Head of caudate nucleus (tissue), 42 donors: Measurements from ENCODE around the gene RABGAP1L.

Source experiments
- DNase-seq, 42 donors: peaks; one replicate each; pipeline versions ENCODE4 v3.0.0 to v3.0.0-alpha.2; 2020 to 2021; ENCODE audit warnings: mixed read lengths in 7 of 42
- intact Hi-C: fragments of 100-400 bp; cut with DNase I; formaldehyde crosslinking; loops from one replicate; pipeline ENCODE4 v1.15.0; 2022

The RABGAP1L gene

GRCh38 chr1:174189428-174190062 lies 30.2 kb downstream of the RABGAP1L start:
- no peak for DNase-seq
- intact Hi-C loops: no loop called here

GRCh38 chr1:174190691-174191199 lies 31.4 kb downstream of the RABGAP1L start:
- no peak for DNase-seq
- intact Hi-C loops: no loop called here

- no peak for DNase-seq
- intact Hi-C loops: no loop called here
These were observed 32.1 kb downstream of the RABGAP1L start for GRCh38 chr1:174191349-174191862.

- no peak for DNase-seq
These were observed 35.1 kb downstream of the RABGAP1L start for GRCh38 chr1:174194461-174194860.

GRCh38 chr1:174197088-174197487 lies 37.8 kb downstream of the RABGAP1L start:
- intact Hi-C loops: no loop called here
- DNase-seq: no peak

More at GRCh38 chr1:174194461-174194860, 35.1 kb downstream of the RABGAP1L start:
- intact Hi-C loops: no loop called here

GRCh38 chr1:174197547-174197946 lies 38.2 kb downstream of the RABGAP1L start:
- intact Hi-C loops: no loop called here
- DNase-seq: no peak

- DNase-seq: no peak
- intact Hi-C loops: no loop called here
These were observed 38.9 kb downstream of the RABGAP1L start for GRCh38 chr1:174198202-174198601.

- intact Hi-C loops: no loop called here
- DNase-seq: no peak
These were observed 41.4 kb downstream of the RABGAP1L start for GRCh38 chr1:174200746-174201145.

GRCh38 chr1:174204697-174205308 lies 45.5 kb downstream of the RABGAP1L start:
- no peak for DNase-seq
- intact Hi-C loops: no loop called here

GRCh38 chr1:174206148-174206836 lies 47.0 kb downstream of the RABGAP1L start:
- intact Hi-C loops: no loop called here
- DNase-seq: no peak

GRCh38 chr1:174209347-174210187 lies 50.2 kb downstream of the RABGAP1L start:
- no peak for DNase-seq
- intact Hi-C loops: no loop called here

GRCh38 chr1:174211486-174211885 lies 52.2 kb downstream of the RABGAP1L start:
- DNase-seq: no peak
- intact Hi-C loops: no loop called here

- intact Hi-C loops: no loop called here
- no peak for DNase-seq
These were observed 56.4 kb downstream of the RABGAP1L start for GRCh38 chr1:174215766-174216165.

GRCh38 chr1:174217248-174217647 lies 57.9 kb downstream of the RABGAP1L start:
- DNase-seq: no peak
- intact Hi-C loops: no loop called here

GRCh38 chr1:174217787-174218574 lies 58.7 kb downstream of the RABGAP1L start:
- intact Hi-C loops: no loop called here
- DNase-seq: no peak

- no peak for DNase-seq
- intact Hi-C loops: no loop called here
These were observed 59.7 kb downstream of the RABGAP1L start for GRCh38 chr1:174218983-174219382.

- intact Hi-C loops: no loop called here
- DNase-seq: no peak
These were observed 60.5 kb downstream of the RABGAP1L start for GRCh38 chr1:174219606-174220370.

- no peak for DNase-seq
- intact Hi-C loops: no loop called here
These were observed 62.4 kb downstream of the RABGAP1L start for GRCh38 chr1:174221681-174222080.
